ENCODE data around the gene SEMA3A. TPM values are rescaled to one million over a fixed set of nuclear protein-coding genes. Genes with fewer than 3 reads are reported as not detected.
A peak's percentile ranks its signal among the peaks of the same experiment; 100 is the strongest.

The SEMA3A gene
- total and polyA plus RNA-seq, 11 donors = 0.30 to 6.6 (median 1.4) TPM

GRCh38 chr7:84161398-84161797, 33.2 kb downstream of the SEMA3A start:
- WGBS, 4 donors = 85 to 94% (median 89%) methylated on average over 1 of the region's 1 CpG
- no peaks in the 10 kb centered on the region for H3K4me1 ChIP-seq
- no peaks in the 10 kb centered on the region for H3K36me3 ChIP-seq
- no peak for ATAC-seq
- intact Hi-C loops (cut with DNase I) = no loop called here
- TF ChIP-seq POLR2A (IDR thresholded peaks at IDR 0.05) (no peak), CTCF (IDR thresholded peaks at IDR 0.05) (no peak)
- H3K27me3 ChIP-seq = no peaks in the 10 kb centered on the region
- H3K27ac ChIP-seq = peak overlapping the region in 1 of 12 donors; percentile 34
- DNase-seq = no peak
- H3K4me3 ChIP-seq = no peak overlapping the region
- H3K9me3 ChIP-seq = no peaks in the 10 kb centered on the region

- Histone ChIP-seq H3K27ac (no peak overlapping the region), H3K4me3 (no peak overlapping the region), H3K27me3 (no peaks in the 10 kb centered on the region), H3K9me3 (no peaks in the 10 kb centered on the region), H3K4me1 (no peaks in the 10 kb centered on the region), H3K36me3 (no peaks in the 10 kb centered on the region)
- no peak for ATAC-seq
- no peak for TF ChIP-seq CTCF (IDR thresholded peaks at IDR 0.05)
- no peak for TF ChIP-seq POLR2A (IDR thresholded peaks at IDR 0.05)
- intact Hi-C loops (cut with DNase I) = no loop called here
- no peak for DNase-seq
Observed at GRCh38 chr7:84159435-84159834, 35.2 kb downstream of the SEMA3A start.

- 80 to 90% (median 85%) methylated on average over 4 of the region's 4 CpGs for WGBS, 4 donors
- no peak for DNase-seq
- intact Hi-C loops (cut with DNase I) = no loop called here
- H3K4me3 ChIP-seq = no peak overlapping the region
- ATAC-seq = no peak
- H3K36me3 ChIP-seq = no peaks in the 10 kb centered on the region
- H3K4me1 ChIP-seq = no peaks in the 10 kb centered on the region
- no peaks in the 10 kb centered on the region for H3K27me3 ChIP-seq
- H3K9me3 ChIP-seq = no peaks in the 10 kb centered on the region
- H3K27ac ChIP-seq = no peak overlapping the region
- TF ChIP-seq CTCF (IDR thresholded peaks at IDR 0.05) = no peak
- no peak for TF ChIP-seq POLR2A (IDR thresholded peaks at IDR 0.05)
Observed at GRCh38 chr7:84157171-84157570, 37.4 kb downstream of the SEMA3A start.

GRCh38 chr7:84154991-84155781, 39.4 kb downstream of the SEMA3A start:
- peak overlapping the region in 1 of 12 donors; percentile 56 for H3K27ac ChIP-seq
- no peaks in the 10 kb centered on the region for H3K36me3 ChIP-seq
- ATAC-seq (no peak), DNase-seq (no peak)
- intact Hi-C loops (cut with DNase I) = no loop called here
- H3K4me1 ChIP-seq = no peaks in the 10 kb centered on the region
- WGBS, 4 donors = 69 to 76% (median 73%) methylated on average over 6 of the region's 6 CpGs
- no peaks in the 10 kb centered on the region for H3K27me3 ChIP-seq
- no peak for TF ChIP-seq CTCF (IDR thresholded peaks at IDR 0.05)
- no peak for TF ChIP-seq POLR2A (IDR thresholded peaks at IDR 0.05)
- H3K9me3 ChIP-seq = no peaks in the 10 kb centered on the region
- H3K4me3 ChIP-seq = no peak overlapping the region

Data from heart left ventricle (tissue), 16 donors.